BE2C (cell line): Measurements from ENCODE around the gene CHRND.

Experiments used
- DNase-seq: peaks from one replicate; pipeline ENCODE4 v3.0.0-alpha.2; 2020
- H3K27me3 ChIP-seq: fragments of 250-450 bp; sonication (Bioruptor Pico); 2 replicates; pipeline ENCODE4 v1.5.1; 2020; ENCODE audit warnings: mild to moderate bottlenecking
- H3K36me3 ChIP-seq: fragments of 250-450 bp; sonication (Bioruptor Pico); 2 replicates; pipeline ENCODE4 v1.5.1; 2020; ENCODE audit warnings: mild to moderate bottlenecking
- H3K4me1 ChIP-seq: fragments of 250-450 bp; sonication (Bioruptor Pico); 2 replicates; pipeline ENCODE4 v1.5.1; 2020
- H3K4me3 ChIP-seq: 2 replicates; pipeline ENCODE4 v1.5.1; 2011; ENCODE audit warnings: low read depth, low read length
- H3K9me3 ChIP-seq: fragments of 250-450 bp; sonication (Bioruptor Pico); 2 replicates; pipeline ENCODE4 v1.5.1; 2020
- CTCF ChIP-seq: IDR thresholded peaks from 2 replicates; pipeline ENCODE4 v1.5.1; 2012; ENCODE audit warnings: mild to moderate bottlenecking, low read depth, low read length

The CHRND gene

DNA sequence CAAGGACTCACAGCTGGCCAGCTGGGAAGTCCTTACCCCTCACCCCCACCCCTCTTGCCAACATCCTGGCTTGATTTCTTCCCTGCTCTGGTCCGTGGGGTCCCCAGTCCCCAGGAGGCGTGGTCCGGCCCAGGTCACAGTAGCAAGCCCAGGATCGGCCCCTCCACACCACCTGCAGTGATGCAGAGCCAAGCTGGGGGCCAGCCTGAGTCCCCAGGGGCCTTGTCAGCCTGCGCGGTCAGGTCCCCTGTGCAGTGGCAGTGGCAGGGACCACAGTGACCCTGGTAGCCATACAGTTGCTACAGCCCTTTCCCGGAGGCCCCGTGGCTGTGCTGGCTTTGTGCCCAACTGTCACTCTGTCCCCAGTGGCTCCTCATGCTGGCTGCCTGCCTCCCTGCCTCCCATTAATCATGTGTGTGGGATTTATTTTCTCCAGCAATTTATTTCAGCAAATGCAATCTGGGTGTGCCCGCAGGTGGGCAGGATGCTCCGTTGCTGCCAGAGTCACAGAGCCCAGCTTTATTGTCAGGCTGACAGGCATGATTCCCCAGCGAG, 14.5 kb upstream of the CHRND start:
- Histone ChIP-seq H3K9me3 (no peaks in the 10 kb centered on the region), H3K27me3 (no peaks in the 10 kb centered on the region), H3K4me3 (no peak overlapping the region), H3K4me1 (peaks cover 25% of the 10 kb centered on the region), H3K36me3 (no peaks in the 10 kb centered on the region)
- TF ChIP-seq CTCF, result no peak
- peak; percentile 84 for DNase-seq

- no peak overlapping the region for H3K4me3 ChIP-seq
- H3K27me3 ChIP-seq, result no peaks in the 10 kb centered on the region
- H3K36me3 ChIP-seq, result no peaks in the 10 kb centered on the region
- DNase-seq, result peak; percentile 83
- H3K9me3 ChIP-seq, result no peaks in the 10 kb centered on the region
- H3K4me1 ChIP-seq, result peaks cover 18% of the 10 kb centered on the region
- no peak for TF ChIP-seq CTCF
Observed at GRCh38 chr2:232512602-232513001, 13.4 kb upstream of the CHRND start.

DNA sequence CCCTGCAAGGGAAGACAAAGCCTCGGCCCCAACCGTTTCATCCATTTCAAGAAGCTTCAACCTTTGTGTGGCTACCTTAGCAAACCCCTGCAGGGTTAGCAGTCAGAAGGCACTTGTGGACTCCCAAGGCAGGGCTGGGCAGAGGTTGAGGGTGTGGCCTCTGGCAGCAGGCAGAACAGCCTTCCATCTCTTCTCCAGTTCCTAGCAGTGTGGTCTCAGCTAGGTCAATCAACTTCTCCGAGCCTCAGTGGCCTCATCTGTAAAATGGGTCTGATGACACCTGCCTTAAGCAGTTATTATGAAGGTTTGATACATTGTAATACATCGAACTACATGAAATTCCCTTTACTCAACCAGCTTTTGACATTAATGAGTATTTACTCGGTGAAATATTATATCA, 12.6 kb upstream of the CHRND start:
- H3K4me1 ChIP-seq, result peaks cover 18% of the 10 kb centered on the region
- H3K36me3 ChIP-seq, result no peaks in the 10 kb centered on the region
- no peak for DNase-seq
- no peaks in the 10 kb centered on the region for H3K9me3 ChIP-seq
- H3K4me3 ChIP-seq, result no peak overlapping the region
- H3K27me3 ChIP-seq, result no peaks in the 10 kb centered on the region
- no peak for TF ChIP-seq CTCF

DNA sequence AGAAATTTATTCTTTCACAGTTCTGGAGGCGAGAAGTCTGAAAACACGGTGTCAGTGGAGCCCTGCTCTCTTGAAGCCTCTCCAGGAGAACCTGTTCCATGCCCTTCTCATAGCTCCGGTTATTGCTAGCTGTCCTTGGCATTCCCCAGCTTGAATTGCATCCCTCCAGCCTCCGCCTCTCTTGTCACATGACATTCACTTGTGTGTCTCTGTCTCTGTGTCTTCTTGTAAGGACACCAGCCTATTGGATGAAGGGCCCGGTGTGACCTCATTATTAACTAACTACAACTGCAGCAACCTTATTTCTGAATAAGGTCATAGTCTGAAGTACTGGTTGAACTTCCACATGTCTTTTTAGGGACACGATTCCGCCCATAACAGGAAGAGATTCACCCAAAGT, 10.3 kb upstream of the CHRND start:
- Histone ChIP-seq H3K36me3 (no peaks in the 10 kb centered on the region), H3K27me3 (no peaks in the 10 kb centered on the region), H3K4me3 (no peak overlapping the region), H3K9me3 (no peaks in the 10 kb centered on the region), H3K4me1 (peaks cover 18% of the 10 kb centered on the region)
- TF ChIP-seq CTCF, result no peak
- DNase-seq, result no peak

DNA sequence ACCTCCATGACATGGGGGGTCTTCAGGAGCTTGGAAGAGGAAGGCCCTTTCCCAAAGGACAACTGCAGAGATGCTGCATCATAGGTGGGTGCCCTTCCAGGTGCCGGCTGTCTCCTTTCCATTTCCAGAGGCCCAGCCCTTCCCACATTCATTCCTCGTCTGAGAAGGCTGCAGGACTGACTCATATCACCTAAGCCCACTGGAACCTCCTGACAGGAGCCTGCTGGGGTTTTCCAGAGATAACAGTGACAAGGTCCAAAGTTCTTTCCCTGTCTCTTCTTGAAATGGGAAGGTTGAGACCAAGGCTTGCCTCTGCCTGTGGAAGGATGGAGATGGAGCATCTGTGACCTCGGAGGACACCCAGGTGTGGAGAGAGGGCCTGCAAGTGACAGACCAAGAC, 9.4 kb upstream of the CHRND start:
- no peaks in the 10 kb centered on the region for H3K9me3 ChIP-seq
- peaks cover 15% of the 10 kb centered on the region for H3K4me1 ChIP-seq
- H3K36me3 ChIP-seq, result no peaks in the 10 kb centered on the region
- no peak for DNase-seq
- no peak overlapping the region for H3K4me3 ChIP-seq
- no peak for TF ChIP-seq CTCF
- no peaks in the 10 kb centered on the region for H3K27me3 ChIP-seq

DNA sequence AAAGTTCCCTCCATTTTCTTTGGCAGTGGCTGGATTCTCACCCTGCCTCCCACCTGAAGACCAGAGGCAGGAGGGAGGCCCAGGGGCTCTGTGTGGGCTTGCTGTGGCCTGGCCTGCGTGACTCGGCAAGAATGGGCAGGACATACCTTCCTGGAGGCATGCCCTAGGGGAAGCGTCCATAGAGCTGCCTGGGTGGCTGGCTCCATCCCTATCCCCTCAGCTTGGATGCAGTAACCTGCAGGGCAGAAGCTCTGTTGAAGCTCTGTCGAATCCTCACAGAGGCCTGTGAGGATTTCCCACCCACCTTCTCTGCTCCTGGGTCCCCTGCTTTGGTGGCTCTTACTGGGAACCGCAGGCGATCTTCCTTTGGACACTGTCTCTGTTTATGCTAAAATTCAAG, 7.1 kb upstream of the CHRND start:
- DNase-seq, result no peak
- no peak for TF ChIP-seq CTCF
- H3K36me3 ChIP-seq, result no peaks in the 10 kb centered on the region
- H3K4me3 ChIP-seq, result no peak overlapping the region
- no peaks in the 10 kb centered on the region for H3K9me3 ChIP-seq
- no peaks in the 10 kb centered on the region for H3K4me1 ChIP-seq
- H3K27me3 ChIP-seq, result peaks cover 17% of the 10 kb centered on the region
